Esophagus muscularis mucosa (tissue), 4 donors: Measurements from ENCODE around the gene WBP11. TPM values are rescaled to one million over a fixed set of nuclear protein-coding genes. Genes with fewer than 3 reads are reported as not detected.

ENCODE experiments used
- DNase-seq: peaks from one replicate; pipeline ENCODE4 v3.0.0-alpha.2; 2017; ENCODE audit errors: extremely low spot score
- H3K27ac ChIP-seq, 4 donors: fragments of 200-600 bp; sonication (generic); replicated peaks in 1 of 4; 1 replicate in 3 of 4; 2 replicates in 1 of 4; pipeline ENCODE4 v1.5.1; 2016 to 2019; ENCODE audit warnings: mild to moderate bottlenecking in 1 of 4
- H3K27me3 ChIP-seq, 4 donors: fragments of 200-600 bp; sonication (generic); one replicate each; pipeline versions ENCODE4 v1.5.1 to v1.6.0; 2016 to 2019
- H3K36me3 ChIP-seq, 4 donors: fragments of 200-600 bp; sonication (generic); one replicate each; pipeline ENCODE4 v1.5.1; 2016 to 2019
- H3K4me1 ChIP-seq, 4 donors: fragments of 200-600 bp; sonication (generic); one replicate each; pipeline ENCODE4 v1.5.1; 2016 to 2019
- H3K4me3 ChIP-seq, 4 donors: fragments of 200-600 bp; sonication (generic); 1 replicate in 2 of 4; 2 replicates in 2 of 4; pipeline ENCODE4 v1.5.1; 2016 to 2019; ENCODE audit warnings: mild to moderate bottlenecking in 4 of 4, moderate library complexity in 1 of 4
- H3K9me3 ChIP-seq, 4 donors: fragments of 200-600 bp; sonication (generic); 1 replicate in 3 of 4; 2 replicates in 1 of 4; pipeline ENCODE4 v1.5.1; 2016 to 2019
- CTCF ChIP-seq, 3 experiments: fragments of 200-600 bp in 2 of 3; fragments of 450-650 bp in 1 of 3; sonication (generic) in 2 of 3; IDR thresholded peaks; one replicate each; pipeline ENCODE4 v1.5.1; 2017 to 2019; ENCODE audit warnings: antibody characterized with exemption in 3 of 3, mild to moderate bottlenecking in 2 of 3, moderate library complexity in 1 of 3
- EP300 ChIP-seq: sonication (generic); formaldehyde crosslinking; IDR thresholded peaks from one replicate; pipeline ENCODE4 v1.6.1; 2017; ENCODE audit warnings: antibody characterized with exemption
- POLR2A ChIP-seq: fragments of 450-650 bp; IDR thresholded peaks from one replicate; pipeline ENCODE4 v1.6.1; 2017; ENCODE audit warnings: antibody characterized with exemption, moderate library complexity, mild to moderate bottlenecking, low read depth
- POLR2AphosphoS5 ChIP-seq, 2 donors: sonication (generic); formaldehyde crosslinking; IDR thresholded peaks; one replicate each; pipeline ENCODE4 v1.6.1; 2017; ENCODE audit warnings: antibody characterized with exemption in 2 of 2
- WGBS: methylation state at CpG from one replicate; pipeline ENCODE4 v1.1.5; 2018; 5-methylcytosine and 5-hydroxymethylcytosine counted together
- intact Hi-C: fragments of 100-400 bp; cut with DNase I; formaldehyde crosslinking; loops from one replicate; pipeline ENCODE4 v1.15.1; 2023
- total RNA-seq, 4 donors: library from RNA; depleted of rRNA; stranded (reverse); fragments of >200 nt; gene quantifications; one replicate each; pipeline versions ENCODE4 v1.1.0 to v1.2.1, GENCODE V29; 2016

The WBP11 gene
- total RNA-seq, 4 donors from 2014 or later, result 18.2 to 25.7 (median 19.1) TPM

GRCh38 chr12:14773685-14774073, 29.6 kb downstream of the WBP11 start:
- WGBS, result 2% methylated on average over 6 of the region's 16 CpGs
- no peak for DNase-seq
- TF ChIP-seq POLR2A (no peak), POLR2AphosphoS5 (IDR thresholded peaks at IDR 0.05) (no peak), CTCF (IDR thresholded peaks at IDR 0.05) (no peak), EP300 (no peak)
- Histone ChIP-seq H3K4me1 (peaks cover 8 to 44% (median 35%) of the 10 kb centered on the region in 4 donors), H3K27ac (peak overlapping the region; percentile 92 to 98 (median 97)), H3K9me3 (no peaks in the 10 kb centered on the region), H3K36me3 (no peaks in the 10 kb centered on the region), H3K27me3 (no peaks in the 10 kb centered on the region), H3K4me3 (peak overlapping the region; percentile 84 to 91 (median 88))
- intact Hi-C loops, result loop anchor here (10.0 kb wide), 1 partner anchor 409 kb away; the partner anchor contains the start of gene ATF7IP

- H3K4me1 ChIP-seq, result peaks cover 8 to 51% (median 42%) of the 10 kb centered on the region in 4 donors
- TF ChIP-seq EP300 (no peak), CTCF (IDR thresholded peaks at IDR 0.05) (no peak), POLR2AphosphoS5 (IDR thresholded peaks at IDR 0.05) (no peak), POLR2A (no peak)
Observed at GRCh38 chr12:14772946-14773345, 30.3 kb downstream of the WBP11 start.

GRCh38 chr12:14771651-14772137, 31.6 kb downstream of the WBP11 start:
- H3K4me1 ChIP-seq, result peaks cover 8 to 56% (median 51%) of the 10 kb centered on the region in 4 donors
- no peaks in the 10 kb centered on the region for H3K36me3 ChIP-seq
- TF ChIP-seq POLR2A (no peak), POLR2AphosphoS5 (IDR thresholded peaks at IDR 0.05) (no peak), CTCF (IDR thresholded peaks at IDR 0.05) (no peak)
- DNase-seq, result no peak
- H3K27me3 ChIP-seq, result no peaks in the 10 kb centered on the region
- WGBS, result 29% methylated on average over 6 of the region's 6 CpGs
- H3K4me3 ChIP-seq, result peak overlapping the region; percentile 74 to 85 (median 80)
- no peaks in the 10 kb centered on the region for H3K9me3 ChIP-seq
- H3K27ac ChIP-seq, result peak overlapping the region; percentile 93 to 98 (median 94)
- intact Hi-C loops, result loop anchor here (10.0 kb wide), 1 partner anchor 407 kb away; the partner anchor contains the start of gene ATF7IP

More at GRCh38 chr12:14772946-14773345, 30.3 kb downstream of the WBP11 start:
- H3K4me3 ChIP-seq, result no peak overlapping the region
- no peaks in the 10 kb centered on the region for H3K9me3 ChIP-seq
- no peaks in the 10 kb centered on the region for H3K36me3 ChIP-seq
- H3K27ac ChIP-seq, result no peak overlapping the region
- no peak for DNase-seq
- no peaks in the 10 kb centered on the region for H3K27me3 ChIP-seq
- WGBS, result 86% methylated on average over 5 of the region's 5 CpGs
- intact Hi-C loops, result loop anchor here (10.0 kb wide), 1 partner anchor 408 kb away; the partner anchor contains the start of gene ATF7IP

GRCh38 chr12:14770496-14771461, 32.5 kb downstream of the WBP11 start:
- no peaks in the 10 kb centered on the region for H3K27me3 ChIP-seq
- under 1% methylated on average over 42 of the region's 56 CpGs for WGBS
- H3K27ac ChIP-seq, result peak overlapping the region; percentile 93 to 98 (median 94)
- intact Hi-C loops, result loop anchor here (10.0 kb wide), 1 partner anchor 406 kb away; the partner anchor contains the start of gene ATF7IP
- peak; percentile 99 for DNase-seq
- no peaks in the 10 kb centered on the region for H3K9me3 ChIP-seq
- H3K4me3 ChIP-seq, result peak overlapping the region; percentile 74 to 85 (median 80)
- no peak for TF ChIP-seq EP300
- peak; percentile 90 for TF ChIP-seq POLR2A
- TF ChIP-seq POLR2AphosphoS5 (IDR thresholded peaks at IDR 0.05), result peak; percentile 94 to 99
- no peak for TF ChIP-seq CTCF (IDR thresholded peaks at IDR 0.05)
- H3K4me1 ChIP-seq, result peaks cover 5 to 47% (median 44%) of the 10 kb centered on the region in 4 donors
- no peaks in the 10 kb centered on the region for H3K36me3 ChIP-seq
